ENCODE measurements around the gene TNNC2.

DNA sequence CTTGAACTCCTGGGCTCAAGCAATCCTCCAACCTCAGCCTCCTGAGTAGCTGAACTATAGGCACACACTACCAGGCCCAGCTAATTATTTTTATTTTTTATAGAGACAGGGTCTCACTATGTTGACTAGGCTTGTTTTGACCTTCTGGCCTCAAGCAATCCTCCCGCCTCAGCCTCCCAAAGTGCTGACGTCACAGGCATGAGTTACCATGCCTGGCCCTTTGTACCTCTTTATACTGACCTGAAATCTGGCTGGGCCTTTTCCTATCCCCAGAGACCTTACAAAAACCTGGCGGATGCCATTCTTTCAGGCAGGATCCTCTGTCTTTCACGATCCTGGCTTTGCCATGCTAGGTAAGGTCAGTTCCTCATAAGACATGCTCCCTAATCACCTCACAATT, 47.0 kb downstream of the TNNC2 start:
- TF ChIP-seq, protein P1, sequence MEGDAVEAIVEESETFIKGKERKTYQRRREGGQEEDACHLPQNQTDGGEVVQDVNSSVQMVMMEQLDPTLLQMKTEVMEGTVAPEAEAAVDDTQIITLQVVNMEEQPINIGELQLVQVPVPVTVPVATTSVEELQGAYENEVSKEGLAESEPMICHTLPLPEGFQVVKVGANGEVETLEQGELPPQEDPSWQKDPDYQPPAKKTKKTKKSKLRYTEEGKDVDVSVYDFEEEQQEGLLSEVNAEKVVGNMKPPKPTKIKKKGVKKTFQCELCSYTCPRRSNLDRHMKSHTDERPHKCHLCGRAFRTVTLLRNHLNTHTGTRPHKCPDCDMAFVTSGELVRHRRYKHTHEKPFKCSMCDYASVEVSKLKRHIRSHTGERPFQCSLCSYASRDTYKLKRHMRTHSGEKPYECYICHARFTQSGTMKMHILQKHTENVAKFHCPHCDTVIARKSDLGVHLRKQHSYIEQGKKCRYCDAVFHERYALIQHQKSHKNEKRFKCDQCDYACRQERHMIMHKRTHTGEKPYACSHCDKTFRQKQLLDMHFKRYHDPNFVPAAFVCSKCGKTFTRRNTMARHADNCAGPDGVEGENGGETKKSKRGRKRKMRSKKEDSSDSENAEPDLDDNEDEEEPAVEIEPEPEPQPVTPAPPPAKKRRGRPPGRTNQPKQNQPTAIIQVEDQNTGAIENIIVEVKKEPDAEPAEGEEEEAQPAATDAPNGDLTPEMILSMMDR (IDR thresholded peaks at IDR 0.05): no peak
- TF ChIP-seq POLR2A (IDR thresholded peaks at IDR 0.05): no peak

All from lower leg skin (tissue), 3 donors.